Stomach (tissue), 9 donors: ENCODE measurements around the gene MACROH2A1. TPM values are rescaled to one million over a fixed set of nuclear protein-coding genes. Genes with fewer than 3 reads are reported as not detected.

Experiments
- DNase-seq, 2 donors: peaks; one replicate each; pipeline versions ENCODE4 v3.0.0 to v3.0.0-alpha.2; 2013 to 2019
- H3K27ac ChIP-seq, 5 donors: fragments of 200-600 bp in 4 of 5; sonication (generic) in 4 of 5; one replicate each; pipeline ENCODE4 v1.5.1; 2013 to 2019; ENCODE audit warnings: mild to moderate bottlenecking in 1 of 5, moderate library complexity in 1 of 5
- H3K27me3 ChIP-seq, 3 donors: fragments of 200-600 bp; sonication (generic); one replicate each; pipeline ENCODE4 v1.5.1; 2017 to 2019; ENCODE audit warnings: mixed run types in 1 of 3
- H3K36me3 ChIP-seq, 4 donors: fragments of 200-600 bp; sonication (generic); 1 replicate in 3 of 4; 2 replicates in 1 of 4; pipeline ENCODE4 v1.5.1; 2016 to 2019
- H3K4me1 ChIP-seq, 4 donors: fragments of 200-600 bp; sonication (generic); one replicate each; pipeline ENCODE4 v1.5.1; 2016 to 2019
- H3K4me3 ChIP-seq, 4 donors: fragments of 200-600 bp; sonication (generic) in 3 of 4; one replicate each; pipeline ENCODE4 v1.5.1; 2016 to 2019; ENCODE audit warnings: mild to moderate bottlenecking in 1 of 4
- H3K9me3 ChIP-seq, 4 donors: fragments of 200-600 bp; sonication (generic); one replicate each; pipeline ENCODE4 v1.5.1; 2016 to 2019
- EP300 ChIP-seq: sonication (generic); formaldehyde crosslinking; IDR thresholded peaks from one replicate; pipeline ENCODE4 v1.6.1; 2017; ENCODE audit warnings: antibody characterized with exemption
- POLR2A ChIP-seq, 4 donors: fragments of 450-650 bp; IDR thresholded peaks; one replicate each; pipeline ENCODE4 v1.6.1; 2016; ENCODE audit warnings: antibody characterized with exemption in 4 of 4, control low read depth in 2 of 4, mild to moderate bottlenecking in 1 of 4, moderate library complexity in 1 of 4
- POLR2AphosphoS5 ChIP-seq, 3 donors: sonication (generic); formaldehyde crosslinking; IDR thresholded peaks; one replicate each; pipeline ENCODE4 v1.6.1; 2016; ENCODE audit warnings: antibody characterized with exemption in 3 of 3
- WGBS, 5 donors: extraction: QIAGEN DNeasy Blood & Tissue Kit in 3 of 5; methylation state at CpG; one replicate each; pipeline versions ENCODE4 v1.1.5 to v1.1.7; 2013 to 2018; 5-methylcytosine and 5-hydroxymethylcytosine counted together
- intact Hi-C: fragments of 100-400 bp; cut with DNase I; formaldehyde crosslinking; loops from one replicate; pipeline ENCODE4 v1.15.1; 2023; ENCODE audit warnings: low total_unique reads
- polyA plus RNA-seq, 3 donors: library from polyadenylated mRNA; stranded (reverse); fragments of 200-250 nt; gene quantifications; one replicate each; pipeline ENCODE4 v1.2.3, GENCODE V29; 2013
- total RNA-seq, 5 donors: library from RNA; depleted of rRNA; stranded (reverse); fragments of >200 nt; gene quantifications; one replicate each; pipeline versions ENCODE4 v1.1.0 to v1.2.3, GENCODE V29; 2014 to 2016
- TF ChIP-seq, protein P1 (sequence below), 7 experiments: fragments of 450-650 bp in 4 of 7; fragments of 200-600 bp in 3 of 7; sonication (generic) in 3 of 7; IDR thresholded peaks; one replicate each; pipeline ENCODE4 v1.5.1; 2016 to 2019; ENCODE audit warnings: antibody characterized with exemption in 7 of 7, control low read depth in 2 of 7, mild to moderate bottlenecking in 1 of 7
- donor health status: healthy with polysubstance abuse.
- donor health status: Bipolar disorder and iron deficiency.
- donor health status: healthy.

Gene MACROH2A1
- total and polyA plus RNA-seq, 8 donors: 77.1 to 206 (median 150) TPM

DNA sequence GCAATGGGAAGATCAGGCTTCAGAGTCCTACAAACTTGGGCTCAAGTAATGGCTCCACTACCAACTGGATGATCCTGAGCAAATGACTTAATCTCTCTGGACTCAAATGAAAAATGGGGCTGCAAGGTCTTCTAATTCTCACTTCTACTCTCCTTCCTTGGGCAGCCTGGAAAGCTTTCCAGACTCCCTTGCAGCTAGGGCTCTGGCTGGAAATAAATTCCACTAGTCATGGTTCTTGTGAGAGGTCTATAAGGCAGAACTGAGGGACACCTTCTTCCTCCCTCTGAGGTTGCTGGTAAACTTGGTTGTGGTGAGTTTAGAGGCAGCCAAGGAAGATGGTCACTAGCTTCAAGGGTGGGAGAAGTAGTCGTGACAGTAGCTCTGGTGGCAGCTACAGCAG is 29.6 kb upstream of the MACROH2A1 start:
- Histone ChIP-seq H3K4me3 (no peak overlapping the region), H3K27ac (no peak overlapping the region), H3K4me1 (peaks cover 0 to 7% (median 2%) of the 10 kb centered on the region in 4 donors), H3K36me3 (no peaks in the 10 kb centered on the region), H3K9me3 (peaks cover 0 to 12% (median 11%) of the 10 kb centered on the region in 4 donors), H3K27me3 (no peaks in the 10 kb centered on the region)
- no peak for DNase-seq
- intact Hi-C loops: no loop called here
- WGBS, 5 donors: 71 to 93% (median 86%) methylated on average over 1 of the region's 1 CpG
- TF ChIP-seq POLR2AphosphoS5 (IDR thresholded peaks at IDR 0.05): no peak

DNA sequence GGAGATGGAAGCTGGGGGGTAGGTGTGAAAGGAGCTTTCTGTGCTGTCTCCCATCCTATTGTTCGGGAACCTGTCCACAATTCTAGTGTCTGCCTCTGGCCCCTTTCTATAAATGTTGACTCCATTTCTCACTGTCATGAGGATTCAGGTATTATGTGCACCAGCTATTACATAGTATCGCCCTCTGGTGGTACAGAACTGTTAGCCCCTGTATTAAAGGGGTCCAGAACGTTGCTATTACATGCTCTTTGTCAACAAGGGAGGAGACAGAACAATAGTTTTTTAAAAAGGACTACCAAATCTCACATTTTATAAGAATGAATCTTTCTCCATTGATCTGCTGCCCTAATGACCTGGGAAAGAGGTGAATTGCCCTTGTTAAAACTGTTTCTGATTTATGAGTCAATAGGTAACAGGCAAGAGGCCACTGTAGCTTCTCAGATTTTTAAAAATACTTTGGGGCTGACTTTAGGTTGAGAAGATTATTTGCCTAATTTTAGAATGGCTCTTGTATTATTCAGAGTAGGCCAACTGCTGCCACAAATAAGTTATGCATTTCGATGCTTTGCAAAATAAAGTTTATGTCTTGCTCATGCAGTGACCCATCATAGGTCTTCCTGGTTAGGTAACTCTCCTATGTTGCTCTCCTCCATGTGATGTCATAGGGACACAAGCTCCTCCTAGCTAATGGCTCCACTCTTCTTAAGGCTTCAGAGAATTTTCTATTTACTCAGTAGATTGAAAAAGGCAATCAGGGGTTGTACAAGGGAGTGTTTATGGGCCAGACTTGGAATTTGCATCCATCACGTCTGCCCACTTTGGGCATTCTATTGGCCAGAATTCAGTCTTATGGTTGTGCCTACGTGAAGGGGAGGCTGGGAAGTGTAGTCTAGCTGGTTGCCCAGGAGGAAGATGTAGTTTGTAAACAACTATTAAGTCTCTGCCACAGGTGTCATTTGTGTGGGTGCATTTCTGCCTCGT is 27.4 kb upstream of the MACROH2A1 start:
- H3K4me1 ChIP-seq: peaks cover 0 to 7% (median 2%) of the 10 kb centered on the region in 4 donors
- TF ChIP-seq POLR2A (IDR thresholded peaks at IDR 0.05) (no peak), POLR2AphosphoS5 (IDR thresholded peaks at IDR 0.05) (no peak), EP300 (no peak)
- TF ChIP-seq, protein P1, sequence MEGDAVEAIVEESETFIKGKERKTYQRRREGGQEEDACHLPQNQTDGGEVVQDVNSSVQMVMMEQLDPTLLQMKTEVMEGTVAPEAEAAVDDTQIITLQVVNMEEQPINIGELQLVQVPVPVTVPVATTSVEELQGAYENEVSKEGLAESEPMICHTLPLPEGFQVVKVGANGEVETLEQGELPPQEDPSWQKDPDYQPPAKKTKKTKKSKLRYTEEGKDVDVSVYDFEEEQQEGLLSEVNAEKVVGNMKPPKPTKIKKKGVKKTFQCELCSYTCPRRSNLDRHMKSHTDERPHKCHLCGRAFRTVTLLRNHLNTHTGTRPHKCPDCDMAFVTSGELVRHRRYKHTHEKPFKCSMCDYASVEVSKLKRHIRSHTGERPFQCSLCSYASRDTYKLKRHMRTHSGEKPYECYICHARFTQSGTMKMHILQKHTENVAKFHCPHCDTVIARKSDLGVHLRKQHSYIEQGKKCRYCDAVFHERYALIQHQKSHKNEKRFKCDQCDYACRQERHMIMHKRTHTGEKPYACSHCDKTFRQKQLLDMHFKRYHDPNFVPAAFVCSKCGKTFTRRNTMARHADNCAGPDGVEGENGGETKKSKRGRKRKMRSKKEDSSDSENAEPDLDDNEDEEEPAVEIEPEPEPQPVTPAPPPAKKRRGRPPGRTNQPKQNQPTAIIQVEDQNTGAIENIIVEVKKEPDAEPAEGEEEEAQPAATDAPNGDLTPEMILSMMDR (IDR thresholded peaks at IDR 0.05): peak in 5 of 7 experiments; percentile 27 to 64 (median 55)
- WGBS, 5 donors: 45 to 51% (median 46%) methylated on average over 7 of the region's 7 CpGs
- H3K27me3 ChIP-seq: no peaks in the 10 kb centered on the region
- H3K27ac ChIP-seq: peak overlapping the region in 1 of 5 donors; percentile 4
- peak in 1 of 2 donors; percentile 65 for DNase-seq
- H3K4me3 ChIP-seq: no peak overlapping the region
- intact Hi-C loops: no loop called here
- peaks cover 0 to 12% (median 11%) of the 10 kb centered on the region in 4 donors for H3K9me3 ChIP-seq
- no peaks in the 10 kb centered on the region for H3K36me3 ChIP-seq

DNA sequence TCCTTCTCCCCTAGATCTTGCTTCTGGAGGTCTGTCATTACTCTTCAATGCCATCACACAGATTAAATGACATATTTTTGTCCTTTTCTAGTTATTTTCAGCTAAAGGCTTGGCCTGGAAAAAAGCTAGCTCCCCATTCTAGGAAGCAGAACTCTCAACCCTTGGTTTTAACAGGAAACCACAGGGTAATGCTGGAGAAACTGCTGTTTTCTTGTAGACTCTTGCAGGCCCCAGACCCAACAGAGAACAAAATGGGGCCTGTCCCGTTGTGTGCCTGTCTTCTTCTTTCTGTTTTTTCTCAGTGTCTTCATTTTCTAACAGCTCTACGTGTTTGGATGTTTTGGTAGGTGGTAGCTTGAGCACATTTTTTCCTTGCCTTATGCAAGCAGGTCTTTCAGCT is 26.6 kb upstream of the MACROH2A1 start:
- no peak overlapping the region for H3K4me3 ChIP-seq
- H3K4me1 ChIP-seq: peaks cover 0 to 7% (median 2%) of the 10 kb centered on the region in 4 donors
- DNase-seq: no peak
- no peaks in the 10 kb centered on the region for H3K36me3 ChIP-seq
- intact Hi-C loops: no loop called here
- TF ChIP-seq POLR2A (IDR thresholded peaks at IDR 0.05) (no peak), POLR2AphosphoS5 (IDR thresholded peaks at IDR 0.05) (no peak)
- H3K9me3 ChIP-seq: peaks cover 0 to 12% (median 11%) of the 10 kb centered on the region in 4 donors
- no peaks in the 10 kb centered on the region for H3K27me3 ChIP-seq
- peak overlapping the region in 1 of 5 donors; percentile 4 for H3K27ac ChIP-seq
- 39 to 60% (median 48%) methylated on average over 2 of the region's 2 CpGs for WGBS, 5 donors

DNA sequence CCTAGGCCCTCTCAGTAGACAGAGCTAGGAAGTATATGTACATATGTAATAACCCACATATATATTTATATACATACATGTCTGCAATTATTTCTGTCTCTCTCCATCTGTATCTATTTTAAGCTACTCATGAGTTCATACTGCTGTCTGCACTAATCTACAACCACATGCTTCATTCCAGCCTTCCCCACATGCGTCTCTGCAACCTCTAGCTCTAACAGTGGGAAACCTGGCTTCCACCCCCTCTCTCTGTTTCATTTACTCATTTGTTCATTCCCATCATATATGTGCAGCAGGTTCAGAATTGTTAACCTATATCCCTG is 24.8 kb upstream of the MACROH2A1 start:
- Histone ChIP-seq H3K27ac (no peak overlapping the region), H3K4me1 (peaks cover 0 to 7% (median 2%) of the 10 kb centered on the region in 4 donors), H3K4me3 (no peak overlapping the region), H3K27me3 (no peaks in the 10 kb centered on the region), H3K9me3 (peaks cover 0 to 16% (median 12%) of the 10 kb centered on the region in 4 donors), H3K36me3 (no peaks in the 10 kb centered on the region)
- DNase-seq: no peak
- intact Hi-C loops: no loop called here
- 81 to 97% (median 91%) methylated on average over 1 of the region's 1 CpG for WGBS, 5 donors
- no peak for TF ChIP-seq POLR2A (IDR thresholded peaks at IDR 0.05)
- no peak for TF ChIP-seq POLR2AphosphoS5 (IDR thresholded peaks at IDR 0.05)

DNA sequence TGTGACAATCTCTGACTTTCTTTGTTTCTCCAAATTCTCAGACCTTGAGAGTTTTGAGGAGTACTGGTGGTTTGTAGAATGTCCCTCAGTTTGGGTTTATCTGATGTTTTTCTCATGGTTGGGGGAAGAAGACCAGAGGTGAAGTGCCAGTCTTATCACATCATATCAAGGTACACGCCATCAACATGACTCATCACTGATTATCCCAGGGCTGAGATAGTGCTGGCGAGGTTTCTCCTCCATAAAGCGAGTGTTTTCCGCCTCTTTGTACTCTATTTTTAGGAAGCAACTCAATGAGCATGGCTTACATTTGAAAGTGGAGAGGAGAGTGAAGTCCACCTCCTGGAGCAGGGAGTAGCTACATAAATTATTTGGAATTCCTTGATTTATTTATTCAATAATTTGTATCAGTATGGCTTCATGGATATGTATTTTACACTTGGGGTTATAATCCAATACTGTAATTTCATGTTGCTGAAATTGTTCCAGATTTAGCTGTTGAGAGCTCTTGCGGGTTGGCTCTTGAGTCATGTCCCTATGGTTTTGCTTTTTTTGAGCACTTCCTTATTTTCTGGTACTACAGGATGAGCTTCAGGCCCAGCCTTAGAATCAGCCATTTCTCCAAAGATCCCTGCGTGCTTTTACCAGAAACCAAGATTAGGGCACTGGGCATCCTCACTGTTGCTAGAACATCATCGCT is 24.3 kb upstream of the MACROH2A1 start:
- intact Hi-C loops: no loop called here
- H3K4me1 ChIP-seq: peaks cover 0 to 7% (median 2%) of the 10 kb centered on the region in 4 donors
- no peak overlapping the region for H3K4me3 ChIP-seq
- TF ChIP-seq EP300 (no peak), POLR2AphosphoS5 (IDR thresholded peaks at IDR 0.05) (no peak), POLR2A (IDR thresholded peaks at IDR 0.05) (no peak)
- TF ChIP-seq, protein P1 (IDR thresholded peaks at IDR 0.05): no peak
- DNase-seq: no peak
- H3K9me3 ChIP-seq: peaks cover 0 to 11% (median 7%) of the 10 kb centered on the region in 4 donors
- no peaks in the 10 kb centered on the region for H3K27me3 ChIP-seq
- H3K27ac ChIP-seq: no peak overlapping the region
- H3K36me3 ChIP-seq: no peaks in the 10 kb centered on the region
- WGBS, 5 donors: 69 to 80% (median 74%) methylated on average over 7 of the region's 7 CpGs
